Left kidney (tissue), 2 donors: ENCODE results near the gene TAOK1. TPM values are rescaled to one million over a fixed set of nuclear protein-coding genes. Genes with fewer than 3 reads are reported as not detected.
"Not testable (repeated sequence)": the region's sequence is repeated elsewhere in the genome, so short reads cannot be mapped to it uniquely, and the experiment has no call there.

Experiments
- DNase-seq: peaks from one replicate; pipeline ENCODE4 v3.0.0-alpha.2; 2013
- polyA plus RNA-seq: library from polyadenylated mRNA; unstranded; fragments of 120-200 nt; gene quantifications from one replicate; pipeline ENCODE4 v1.2.1, GENCODE V29; 2013; ENCODE audit not compliant: insufficient read length

The TAOK1 gene
- polyA plus RNA-seq, 1 donor: 56.2 TPM

GRCh38 chr17:29444589-29444988 lies 54.4 kb downstream of the TAOK1 start:
- DNase-seq: no peak

GRCh38 chr17:29445844-29446243 lies 55.7 kb downstream of the TAOK1 start:
- DNase-seq: no peak

- no peak for DNase-seq
These were observed 59.9 kb downstream of the TAOK1 start for GRCh38 chr17:29449865-29450671.

GRCh38 chr17:29451121-29451742 lies 61.1 kb downstream of the TAOK1 start:
- no peak for DNase-seq

GRCh38 chr17:29458066-29458465 lies 67.9 kb downstream of the TAOK1 start:
- DNase-seq: no peak

- no peak for DNase-seq
These were observed 71.5 kb downstream of the TAOK1 start for GRCh38 chr17:29461483-29462206.

GRCh38 chr17:29469276-29469675 lies 79.1 kb downstream of the TAOK1 start:
- no peak for DNase-seq

- not testable (repeated sequence) for DNase-seq
These were observed 83.3 kb downstream of the TAOK1 start for GRCh38 chr17:29473437-29473836.

- no peak for DNase-seq
These were observed 84.1 kb downstream of the TAOK1 start for GRCh38 chr17:29474297-29474696.

GRCh38 chr17:29475891-29476290 lies 85.7 kb downstream of the TAOK1 start:
- DNase-seq: no peak

GRCh38 chr17:29480249-29480928 lies 90.2 kb downstream of the TAOK1 start:
- DNase-seq: not testable (repeated sequence)

GRCh38 chr17:29483503-29483902 lies 93.3 kb downstream of the TAOK1 start:
- no peak for DNase-seq

GRCh38 chr17:29495011-29495410 lies 104.8 kb downstream of the TAOK1 start:
- DNase-seq: no peak

GRCh38 chr17:29504711-29505110 lies 114.5 kb downstream of the TAOK1 start:
- DNase-seq: no peak

GRCh38 chr17:29505836-29506235 lies 115.7 kb downstream of the TAOK1 start:
- DNase-seq: no peak

GRCh38 chr17:29510953-29511352 lies 120.8 kb downstream of the TAOK1 start:
- DNase-seq: no peak

- DNase-seq: no peak
These were observed 124.6 kb downstream of the TAOK1 start for GRCh38 chr17:29514792-29515191.

- no peak for DNase-seq
These were observed 128.2 kb downstream of the TAOK1 start for GRCh38 chr17:29518359-29518758.

- DNase-seq: no peak
These were observed 134.5 kb downstream of the TAOK1 start for GRCh38 chr17:29524692-29525091.

- no peak for DNase-seq
These were observed 136.2 kb downstream of the TAOK1 start for GRCh38 chr17:29526322-29526721.

GRCh38 chr17:29533976-29534375 lies 143.8 kb downstream of the TAOK1 start:
- DNase-seq: no peak

GRCh38 chr17:29544066-29544465 lies 153.9 kb downstream of the TAOK1 start:
- DNase-seq: no peak
